EL (cell line): ENCODE data around the gene CBX5.
A peak's percentile ranks its signal among the peaks of the same experiment; 100 is the strongest.
"Not testable (repeated sequence)": the region's sequence is repeated elsewhere in the genome, so short reads cannot be mapped to it uniquely, and the experiment has no call there.

Experiments used
- DNase-seq: peaks from one replicate; pipeline ENCODE4 v3.0.0-alpha.2; 2016

The CBX5 gene

GRCh38 chr12:54195737-54196347 lies 84.1 kb downstream of the CBX5 start:
- DNase-seq, result peak; percentile 61

GRCh38 chr12:54195080-54195736 lies 84.7 kb downstream of the CBX5 start:
- no peak for DNase-seq

GRCh38 chr12:54194611-54195010 lies 85.3 kb downstream of the CBX5 start:
- DNase-seq, result not testable (repeated sequence)

- no peak for DNase-seq
Measured at GRCh38 chr12:54193434-54193833, 86.5 kb downstream of the CBX5 start.

- peak; percentile 86 for DNase-seq
Measured at GRCh38 chr12:54191550-54192022, 88.3 kb downstream of the CBX5 start.

GRCh38 chr12:54191126-54191525 lies 88.8 kb downstream of the CBX5 start:
- no peak for DNase-seq

DNA sequence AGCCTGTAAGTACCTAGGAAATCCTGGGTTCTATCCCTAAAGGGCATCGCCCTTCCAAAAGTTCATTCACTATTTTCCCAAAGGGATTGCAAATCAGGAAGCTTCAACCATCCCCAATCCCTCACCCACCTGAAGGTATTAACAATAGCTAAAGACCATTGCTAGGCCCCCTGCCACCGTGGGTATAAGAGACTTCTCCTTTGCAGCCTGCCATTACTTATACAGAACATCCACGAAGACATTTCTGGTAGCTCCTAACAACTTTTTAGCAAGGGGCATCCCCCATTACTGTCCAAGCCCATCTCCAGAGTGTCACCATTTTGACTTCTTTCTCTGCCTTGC lies 90.8 kb downstream of the CBX5 start:
- DNase-seq, result no peak

GRCh38 chr12:54187075-54187474 lies 92.8 kb downstream of the CBX5 start:
- no peak for DNase-seq

DNA sequence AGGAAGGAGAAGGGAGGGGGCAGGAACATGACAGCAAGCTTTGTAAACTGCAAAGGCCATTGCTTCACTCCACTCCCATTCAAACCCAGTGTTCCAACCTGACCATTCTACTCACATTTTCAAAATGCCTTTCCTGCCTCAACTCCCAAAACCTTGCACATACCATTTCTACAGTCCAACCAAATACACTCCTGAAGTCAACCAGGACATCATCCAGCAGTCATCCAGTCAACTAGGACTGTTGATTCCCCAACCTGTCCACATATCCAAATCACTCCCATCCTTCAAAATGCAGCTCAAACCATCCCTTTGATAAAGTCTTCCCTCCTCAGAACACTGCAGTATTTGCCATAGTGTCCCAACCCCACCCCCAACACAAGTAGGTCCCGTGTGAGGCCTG lies 94.0 kb downstream of the CBX5 start:
- no peak for DNase-seq

DNA sequence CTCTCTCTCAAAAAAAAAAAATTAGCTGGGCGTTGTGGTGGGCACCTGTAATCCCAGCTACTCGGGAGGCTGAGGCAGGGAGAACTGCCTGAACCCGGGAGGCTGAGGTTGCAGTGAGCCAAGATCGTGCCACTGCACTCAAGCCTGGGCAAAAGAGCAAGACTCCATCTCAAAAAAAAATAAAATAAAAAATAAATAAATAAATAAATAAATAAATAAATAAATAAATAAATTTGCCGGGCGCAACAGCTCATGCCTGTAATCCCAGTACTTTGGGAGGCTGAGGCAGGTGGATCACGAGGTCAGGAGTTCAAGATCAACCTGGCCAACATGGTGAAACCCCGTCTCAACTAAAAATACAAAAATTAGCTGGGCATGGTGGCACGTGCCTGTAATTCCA lies 94.6 kb downstream of the CBX5 start:
- DNase-seq, result not testable (repeated sequence)

- DNase-seq, result no peak
Measured at GRCh38 chr12:54184024-54184805, 95.7 kb downstream of the CBX5 start.

GRCh38 chr12:54182981-54183380 lies 96.9 kb downstream of the CBX5 start:
- DNase-seq, result no peak

DNA sequence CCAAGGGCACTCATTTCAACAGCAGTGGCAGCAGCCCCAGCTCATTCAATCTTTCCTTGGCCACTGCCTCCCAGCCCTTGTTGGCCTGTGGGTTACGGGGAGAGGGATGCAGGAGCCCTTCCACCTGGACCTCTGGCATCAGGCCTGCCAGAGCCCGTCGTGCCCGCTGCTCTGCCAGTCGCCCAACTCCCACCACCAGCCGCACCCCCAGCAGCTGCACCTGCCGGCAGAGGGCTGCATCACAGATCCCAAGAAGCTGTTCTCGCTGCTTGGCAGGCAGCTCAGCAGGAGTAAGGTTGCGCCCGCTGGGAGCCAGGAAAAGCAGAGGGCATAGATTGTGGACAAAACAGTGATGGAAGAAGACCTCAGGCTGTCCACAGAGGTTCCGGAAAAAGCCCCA lies 97.8 kb downstream of the CBX5 start:
- DNase-seq, result no peak
